ENCODE measurements around the gene FAM120A.
A peak's percentile ranks its signal among the peaks of the same experiment; 100 is the strongest.

FAM120A gene

DNA sequence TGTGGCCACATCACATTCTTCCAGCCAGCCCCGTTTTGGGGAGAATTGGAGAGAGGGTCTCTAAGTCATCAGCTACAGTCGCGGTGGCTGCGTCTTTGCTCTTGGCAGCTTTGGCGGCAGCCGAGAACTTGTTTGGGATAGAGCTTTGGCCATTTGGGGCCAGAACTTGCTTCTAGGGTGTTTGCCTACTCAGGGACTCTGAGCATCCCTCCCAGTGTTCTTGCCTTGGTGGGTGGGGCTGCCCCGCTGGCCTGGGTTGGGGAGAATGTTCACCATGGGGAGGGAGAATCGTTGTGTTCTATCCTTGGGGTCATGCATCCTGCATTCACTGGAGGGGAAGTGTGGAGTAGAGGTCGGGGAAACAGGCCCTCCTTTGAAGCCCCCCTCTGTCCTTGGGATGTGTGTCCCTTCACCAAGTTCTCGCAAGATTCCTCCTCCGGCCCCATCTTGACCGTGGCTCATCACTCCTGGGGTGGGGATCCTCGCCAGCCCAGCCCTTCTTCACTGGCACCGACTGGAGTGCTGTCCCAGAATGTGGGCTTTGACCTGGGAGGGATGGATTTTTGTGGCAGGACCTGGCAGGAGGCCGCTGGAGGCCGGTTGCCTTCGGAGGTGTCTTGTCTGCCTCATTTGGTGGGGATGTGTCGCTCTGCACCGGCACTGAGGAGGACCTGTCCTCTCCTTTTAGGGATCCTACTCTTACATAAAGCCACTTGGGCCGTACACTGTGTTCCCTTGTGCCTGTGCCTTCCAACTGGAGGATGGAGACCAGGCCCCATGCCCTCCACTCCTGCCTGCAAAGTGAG lies 128.4 kb downstream of the FAM120A start:
- DNase-seq: no peak
- no peak overlapping the region for H2AFZ ChIP-seq (ENCODE audit: low read depth, low read length)
- H3K9ac ChIP-seq (ENCODE audit: low read length): no peak overlapping the region
- no peak overlapping the region for H3K27ac ChIP-seq (ENCODE audit: low read length, poor library complexity, severe bottlenecking)
- H2BK15ac ChIP-seq (ENCODE audit: low read depth, poor library complexity, severe bottlenecking): no peak overlapping the region
- H3K18ac ChIP-seq (ENCODE audit: low read depth in 1 of 2, low read length in 2 of 2): no peak overlapping the region
- H2BK5ac ChIP-seq (ENCODE audit: low read depth, low read length, poor library complexity, severe bottlenecking): no peak overlapping the region
- no peak overlapping the region for H2BK120ac ChIP-seq (ENCODE audit: low read depth, low read length)
- H4K8ac ChIP-seq (ENCODE audit: low read length): peak overlapping the region; percentile 75
- H4K91ac ChIP-seq (ENCODE audit: low read length): no peak overlapping the region
- peaks cover 11% of the 10 kb centered on the region for H3K9me3 ChIP-seq (ENCODE audit: control insufficient read depth, low read length)
- no peak overlapping the region for H3K23ac ChIP-seq (ENCODE audit: low read length in 2 of 2)
- peaks cover 37% of the 10 kb centered on the region for H3K79me1 ChIP-seq (replicated peaks; ENCODE audit: low read length, poor library complexity, severe bottlenecking)
- WGBS: 93% methylated on average over 18 of the region's 20 CpGs
- no peak overlapping the region for H3K4me3 ChIP-seq (ENCODE audit: insufficient read depth in 1 of 2, low read depth in 1 of 2, low read length in 2 of 2)
- H3K14ac ChIP-seq (ENCODE audit: low read length in 2 of 2): peak overlapping the region in 1 of 2 experiments; percentile 69
- H2AK5ac ChIP-seq (ENCODE audit: low read length, severe bottlenecking): no peak overlapping the region
- H3K4ac ChIP-seq (ENCODE audit: low read depth in 1 of 2, low read length in 2 of 2): no peak overlapping the region
- peaks cover 0 to 8% of the 10 kb centered on the region in 2 experiments for H3K36me3 ChIP-seq (ENCODE audit: control insufficient read depth in 1 of 2, insufficient read depth in 2 of 2, low read depth in 1 of 2, low read length in 2 of 2)
- no peaks in the 10 kb centered on the region for H3K27me3 ChIP-seq (ENCODE audit: control insufficient read depth in 1 of 2, insufficient read depth in 1 of 2, low read length in 2 of 2)
- no peak overlapping the region for H3K4me2 ChIP-seq (ENCODE audit: low read length, poor library complexity, severe bottlenecking)
- peaks cover 32% of the 10 kb centered on the region for H3K4me1 ChIP-seq (ENCODE audit: control insufficient read depth, insufficient read depth, low read depth, low read length)
- H2BK12ac ChIP-seq (ENCODE audit: low read length in 2 of 2): no peak overlapping the region

DNA sequence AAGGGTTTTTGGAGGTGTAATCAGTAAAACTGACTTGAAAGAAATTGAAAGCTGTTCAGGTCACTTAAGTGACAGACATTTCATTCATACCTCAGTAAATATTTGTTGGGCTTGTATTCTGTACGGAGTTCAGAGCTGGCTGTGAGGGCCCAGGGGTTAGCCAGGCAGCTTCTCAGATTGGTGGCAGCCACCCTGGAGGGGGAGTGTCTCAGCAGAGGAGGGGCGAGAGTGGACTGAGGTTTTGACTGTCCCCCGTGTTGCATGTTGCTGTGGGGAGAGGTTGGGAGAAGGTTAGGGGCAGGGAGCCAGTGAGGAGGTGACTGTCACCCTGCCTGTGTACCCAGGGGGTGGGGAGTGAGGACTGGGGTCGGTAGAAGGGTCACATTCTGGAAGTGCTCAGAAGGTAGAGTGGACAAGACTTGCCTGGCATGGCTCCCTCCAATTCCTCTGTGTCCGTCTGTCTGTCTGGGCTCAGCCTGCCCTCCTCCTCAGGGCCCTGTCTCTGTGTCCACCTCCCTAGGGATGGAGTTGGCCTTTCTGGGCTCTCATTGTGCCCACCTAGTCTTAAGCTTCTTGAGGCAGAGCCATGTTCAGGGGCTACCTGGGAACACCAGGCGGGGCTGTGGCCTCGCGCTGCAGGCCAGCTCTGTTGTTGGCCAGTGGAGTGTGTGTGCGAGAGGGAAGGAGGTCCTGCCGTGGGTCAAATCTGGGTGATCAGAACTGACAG lies 129.3 kb downstream of the FAM120A start:
- no peak for DNase-seq
- Histone ChIP-seq H3K18ac (ENCODE audit: low read depth in 1 of 2, low read length in 2 of 2) (no peak overlapping the region), H3K14ac (ENCODE audit: low read length in 2 of 2) (peak overlapping the region in 1 of 2 experiments; percentile 0), H3K27ac (ENCODE audit: low read length, poor library complexity, severe bottlenecking) (no peak overlapping the region), H3K9ac (ENCODE audit: low read length) (no peak overlapping the region), H3K23ac (ENCODE audit: low read length in 2 of 2) (no peak overlapping the region), H2BK120ac (ENCODE audit: low read depth, low read length) (no peak overlapping the region), H2BK15ac (ENCODE audit: low read depth, poor library complexity, severe bottlenecking) (no peak overlapping the region), H2AK5ac (ENCODE audit: low read length, severe bottlenecking) (peak overlapping the region; percentile 9), H4K91ac (ENCODE audit: low read length) (no peak overlapping the region), H2BK5ac (ENCODE audit: low read depth, low read length, poor library complexity, severe bottlenecking) (no peak overlapping the region), H2BK12ac (ENCODE audit: low read length in 2 of 2) (no peak overlapping the region), H2AFZ (ENCODE audit: low read depth, low read length) (no peak overlapping the region), H3K9me3 (ENCODE audit: control insufficient read depth, low read length) (peaks cover 16% of the 10 kb centered on the region), H3K4me3 (ENCODE audit: insufficient read depth in 1 of 2, low read depth in 1 of 2, low read length in 2 of 2) (no peak overlapping the region), H3K79me1 (replicated peaks; ENCODE audit: low read length, poor library complexity, severe bottlenecking) (peaks cover 34% of the 10 kb centered on the region), H4K8ac (ENCODE audit: low read length) (no peak overlapping the region), H3K4me1 (ENCODE audit: control insufficient read depth, insufficient read depth, low read depth, low read length) (peaks cover 26% of the 10 kb centered on the region), H3K27me3 (ENCODE audit: control insufficient read depth in 1 of 2, insufficient read depth in 1 of 2, low read length in 2 of 2) (no peaks in the 10 kb centered on the region), H3K4ac (ENCODE audit: low read depth in 1 of 2, low read length in 2 of 2) (no peak overlapping the region), H3K36me3 (ENCODE audit: control insufficient read depth in 1 of 2, insufficient read depth in 2 of 2, low read depth in 1 of 2, low read length in 2 of 2) (peaks cover 0 to 8% of the 10 kb centered on the region in 2 experiments), H3K4me2 (ENCODE audit: low read length, poor library complexity, severe bottlenecking) (no peak overlapping the region)
- WGBS: 85% methylated on average over 10 of the region's 10 CpGs

DNA sequence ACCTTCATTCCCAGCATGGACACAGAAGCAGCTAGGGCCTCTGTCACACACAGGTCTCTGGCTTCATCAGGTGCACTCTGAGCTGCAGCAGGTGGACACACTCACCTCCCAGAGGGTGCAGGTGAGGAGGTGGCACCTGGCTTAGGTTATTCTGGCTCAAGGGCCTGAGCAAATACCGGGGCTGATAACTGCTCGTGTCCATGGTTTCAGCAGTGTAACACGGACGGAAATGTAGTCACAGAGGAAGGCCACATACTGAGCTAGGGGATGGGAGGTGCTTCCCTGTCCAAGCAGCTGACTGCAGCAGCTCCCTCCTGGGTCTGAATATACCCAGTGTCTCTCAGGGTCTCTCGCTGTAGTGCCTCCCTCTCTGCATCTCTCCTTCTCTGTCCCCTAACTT lies 130.6 kb downstream of the FAM120A start:
- no peaks in the 10 kb centered on the region for H3K27me3 ChIP-seq (ENCODE audit: control insufficient read depth in 1 of 2, insufficient read depth in 1 of 2, low read length in 2 of 2)
- no peak overlapping the region for H3K27ac ChIP-seq (ENCODE audit: low read length, poor library complexity, severe bottlenecking)
- H2BK12ac ChIP-seq (ENCODE audit: low read length in 2 of 2): no peak overlapping the region
- H3K23ac ChIP-seq (ENCODE audit: low read length in 2 of 2): no peak overlapping the region
- H3K79me1 ChIP-seq (replicated peaks; ENCODE audit: low read length, poor library complexity, severe bottlenecking): peaks cover 47% of the 10 kb centered on the region
- no peak overlapping the region for H3K18ac ChIP-seq (ENCODE audit: low read depth in 1 of 2, low read length in 2 of 2)
- no peak overlapping the region for H4K91ac ChIP-seq (ENCODE audit: low read length)
- H3K4me1 ChIP-seq (ENCODE audit: control insufficient read depth, insufficient read depth, low read depth, low read length): peaks cover 32% of the 10 kb centered on the region
- H3K14ac ChIP-seq (ENCODE audit: low read length in 2 of 2): no peak overlapping the region
- peaks cover 16% of the 10 kb centered on the region for H3K9me3 ChIP-seq (ENCODE audit: control insufficient read depth, low read length)
- H4K8ac ChIP-seq (ENCODE audit: low read length): no peak overlapping the region
- peaks cover 0 to 16% of the 10 kb centered on the region in 2 experiments for H3K36me3 ChIP-seq (ENCODE audit: control insufficient read depth in 1 of 2, insufficient read depth in 2 of 2, low read depth in 1 of 2, low read length in 2 of 2)
- no peak overlapping the region for H2BK15ac ChIP-seq (ENCODE audit: low read depth, poor library complexity, severe bottlenecking)
- no peak overlapping the region for H2AFZ ChIP-seq (ENCODE audit: low read depth, low read length)
- no peak overlapping the region for H3K4me3 ChIP-seq (ENCODE audit: insufficient read depth in 1 of 2, low read depth in 1 of 2, low read length in 2 of 2)
- no peak overlapping the region for H3K4ac ChIP-seq (ENCODE audit: low read depth in 1 of 2, low read length in 2 of 2)
- 90% methylated on average over 5 of the region's 5 CpGs for WGBS
- no peak overlapping the region for H3K4me2 ChIP-seq (ENCODE audit: low read length, poor library complexity, severe bottlenecking)
- H2BK120ac ChIP-seq (ENCODE audit: low read depth, low read length): no peak overlapping the region
- no peak overlapping the region for H2AK5ac ChIP-seq (ENCODE audit: low read length, severe bottlenecking)
- H3K9ac ChIP-seq (ENCODE audit: low read length): no peak overlapping the region
- no peak overlapping the region for H2BK5ac ChIP-seq (ENCODE audit: low read depth, low read length, poor library complexity, severe bottlenecking)
- no peak for DNase-seq

DNA sequence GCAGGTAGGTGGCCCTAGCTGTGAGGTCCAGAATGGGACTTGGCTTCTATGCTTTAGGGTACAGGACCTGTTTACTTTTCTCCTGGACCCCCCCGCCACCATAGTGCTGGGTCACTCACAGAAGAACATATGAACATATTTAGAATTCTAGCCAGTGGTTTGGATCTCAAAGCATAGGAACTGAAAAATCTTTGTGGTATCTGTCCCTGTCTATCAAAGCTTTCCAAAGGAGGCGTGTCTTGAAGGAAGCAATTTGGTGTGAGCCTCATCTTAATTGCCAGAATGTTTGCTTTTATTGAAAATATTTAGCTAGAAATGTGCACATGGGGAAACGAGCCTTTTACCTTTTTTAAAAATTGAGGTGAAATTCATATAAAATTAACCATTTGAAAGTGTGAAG lies 131.1 kb downstream of the FAM120A start:
- peaks cover 50% of the 10 kb centered on the region for H3K79me1 ChIP-seq (replicated peaks; ENCODE audit: low read length, poor library complexity, severe bottlenecking)
- H4K8ac ChIP-seq (ENCODE audit: low read length): no peak overlapping the region
- no peak overlapping the region for H3K14ac ChIP-seq (ENCODE audit: low read length in 2 of 2)
- H2BK5ac ChIP-seq (ENCODE audit: low read depth, low read length, poor library complexity, severe bottlenecking): no peak overlapping the region
- H2AK5ac ChIP-seq (ENCODE audit: low read length, severe bottlenecking): no peak overlapping the region
- H2BK15ac ChIP-seq (ENCODE audit: low read depth, poor library complexity, severe bottlenecking): no peak overlapping the region
- H3K27me3 ChIP-seq (ENCODE audit: control insufficient read depth in 1 of 2, insufficient read depth in 1 of 2, low read length in 2 of 2): no peaks in the 10 kb centered on the region
- H3K23ac ChIP-seq (ENCODE audit: low read length in 2 of 2): no peak overlapping the region
- peaks cover 16% of the 10 kb centered on the region for H3K9me3 ChIP-seq (ENCODE audit: control insufficient read depth, low read length)
- no peak overlapping the region for H3K4me3 ChIP-seq (ENCODE audit: insufficient read depth in 1 of 2, low read depth in 1 of 2, low read length in 2 of 2)
- no peak overlapping the region for H2BK12ac ChIP-seq (ENCODE audit: low read length in 2 of 2)
- no peak overlapping the region for H3K27ac ChIP-seq (ENCODE audit: low read length, poor library complexity, severe bottlenecking)
- H3K36me3 ChIP-seq (ENCODE audit: control insufficient read depth in 1 of 2, insufficient read depth in 2 of 2, low read depth in 1 of 2, low read length in 2 of 2): peaks cover 0 to 16% of the 10 kb centered on the region in 2 experiments
- H3K9ac ChIP-seq (ENCODE audit: low read length): no peak overlapping the region
- no peak overlapping the region for H4K91ac ChIP-seq (ENCODE audit: low read length)
- H3K4me2 ChIP-seq (ENCODE audit: low read length, poor library complexity, severe bottlenecking): no peak overlapping the region
- no peak for DNase-seq
- H3K4ac ChIP-seq (ENCODE audit: low read depth in 1 of 2, low read length in 2 of 2): no peak overlapping the region
- no peak overlapping the region for H2AFZ ChIP-seq (ENCODE audit: low read depth, low read length)
- 100% methylated on average over 1 of the region's 3 CpGs for WGBS
- H3K18ac ChIP-seq (ENCODE audit: low read depth in 1 of 2, low read length in 2 of 2): no peak overlapping the region
- H3K4me1 ChIP-seq (ENCODE audit: control insufficient read depth, insufficient read depth, low read depth, low read length): peaks cover 31% of the 10 kb centered on the region
- H2BK120ac ChIP-seq (ENCODE audit: low read depth, low read length): no peak overlapping the region
